ENCODE data around the gene MUCL3. TPM values are rescaled to one million over a fixed set of nuclear protein-coding genes. Genes with fewer than 3 reads are reported as not detected.

Gene MUCL3
- total RNA-seq, 1 experiment from 2014 or later = 0.15 TPM

DNA sequence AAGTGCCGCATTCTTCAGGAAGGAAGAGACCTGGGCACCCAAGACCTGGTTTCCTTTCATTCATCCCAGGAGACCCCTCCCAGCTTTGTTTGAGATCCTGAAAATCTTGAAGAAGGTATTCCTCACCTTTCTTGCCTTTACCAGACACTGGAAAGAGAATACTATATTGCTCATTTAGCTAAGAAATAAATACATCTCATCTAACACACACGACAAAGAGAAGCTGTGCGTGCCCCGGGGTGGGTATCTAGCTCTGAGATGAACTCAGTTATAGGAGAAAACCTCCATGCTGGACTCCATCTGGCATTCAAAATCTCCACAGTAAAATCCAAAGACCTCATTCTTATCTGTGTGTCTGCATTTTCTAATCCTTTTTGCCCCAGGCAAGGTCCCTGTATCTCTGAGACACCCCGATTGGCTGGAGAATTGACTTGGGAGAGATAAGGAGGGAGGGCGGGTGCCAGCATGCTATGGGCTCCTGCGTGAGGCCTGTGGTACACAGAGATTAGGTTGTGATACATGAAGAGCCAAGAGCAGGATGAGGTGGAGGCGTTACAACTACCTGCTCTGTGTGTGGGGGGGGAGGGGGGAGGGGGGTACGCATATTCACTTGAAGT, 47.5 kb downstream of the MUCL3 start:
- RAD21 ChIA-PET (ENCODE audit: low non-redundant PET in 1 of 2, low total read pairs in 2 of 2, uncharacterized antibody in 2 of 2, unreplicated experiment in 2 of 2) = no interaction called here
- Histone ChIP-seq H3K9me2 (ENCODE audit: insufficient read depth) (no peaks in the 10 kb centered on the region), H3K4me1 (ENCODE audit: control insufficient read depth in 1 of 2, insufficient read depth in 2 of 2, low read length in 2 of 2) (no peaks in the 10 kb centered on the region), H2AFZ (ENCODE audit: low read depth, low read length, poor library complexity, severe bottlenecking) (no peak overlapping the region), H3K27me3 (ENCODE audit: insufficient read depth, low read length) (no peaks in the 10 kb centered on the region), H4K20me1 (ENCODE audit: insufficient read depth) (no peaks in the 10 kb centered on the region), H3K36me3 (ENCODE audit: control insufficient read depth in 1 of 2, insufficient read depth in 2 of 2, low read length in 2 of 2) (no peaks in the 10 kb centered on the region), H3K9me3 (ENCODE audit: control insufficient read depth in 1 of 2, insufficient read depth in 1 of 2, low read depth in 1 of 2, low read length in 2 of 2) (no peaks in the 10 kb centered on the region), H3K79me2 (ENCODE audit: insufficient read depth, low read length) (no peaks in the 10 kb centered on the region), H3K4me2 (ENCODE audit: low read length) (no peak overlapping the region), H3K9ac (ENCODE audit: low read length) (no peak overlapping the region), H3K27ac (ENCODE audit: low read depth, low read length) (no peak overlapping the region), H3K4me3 (replicated peaks in 1 of 2; ENCODE audit: low read depth in 1 of 2, low read length in 2 of 2) (no peak overlapping the region)
- no peak for DNase-seq (ENCODE audit: low read depth, low spot score)
- ATAC-seq = no peak
- POLR2A ChIA-PET = no interaction called here
- no TSS peak for BruUV-seq (replicated peaks)
- intact Hi-C loops (cut with micrococcal nuclease) = no loop called here
- TF ChIP-seq FOSL1 (IDR thresholded peaks at IDR 0.05; ENCODE audit: low read depth) = no peak
- TF ChIP-seq, protein P1, sequence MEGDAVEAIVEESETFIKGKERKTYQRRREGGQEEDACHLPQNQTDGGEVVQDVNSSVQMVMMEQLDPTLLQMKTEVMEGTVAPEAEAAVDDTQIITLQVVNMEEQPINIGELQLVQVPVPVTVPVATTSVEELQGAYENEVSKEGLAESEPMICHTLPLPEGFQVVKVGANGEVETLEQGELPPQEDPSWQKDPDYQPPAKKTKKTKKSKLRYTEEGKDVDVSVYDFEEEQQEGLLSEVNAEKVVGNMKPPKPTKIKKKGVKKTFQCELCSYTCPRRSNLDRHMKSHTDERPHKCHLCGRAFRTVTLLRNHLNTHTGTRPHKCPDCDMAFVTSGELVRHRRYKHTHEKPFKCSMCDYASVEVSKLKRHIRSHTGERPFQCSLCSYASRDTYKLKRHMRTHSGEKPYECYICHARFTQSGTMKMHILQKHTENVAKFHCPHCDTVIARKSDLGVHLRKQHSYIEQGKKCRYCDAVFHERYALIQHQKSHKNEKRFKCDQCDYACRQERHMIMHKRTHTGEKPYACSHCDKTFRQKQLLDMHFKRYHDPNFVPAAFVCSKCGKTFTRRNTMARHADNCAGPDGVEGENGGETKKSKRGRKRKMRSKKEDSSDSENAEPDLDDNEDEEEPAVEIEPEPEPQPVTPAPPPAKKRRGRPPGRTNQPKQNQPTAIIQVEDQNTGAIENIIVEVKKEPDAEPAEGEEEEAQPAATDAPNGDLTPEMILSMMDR (IDR thresholded peaks at IDR 0.05 in 2 of 3, conservative IDR thresholded peaks at IDR 0.05 in 1 of 3; ENCODE audit: borderline replicate concordance in 1 of 3, insufficient read depth in 1 of 3, low read depth in 2 of 3, low read length in 2 of 3) = no peak
- TF ChIP-seq CEBPB (IDR thresholded peaks at IDR 0.05; ENCODE audit: low read depth) = no peak
- TF ChIP-seq YY1 (IDR thresholded peaks at IDR 0.05; ENCODE audit: extremely low read depth, insufficient replicate concordance, low read depth, low read length) = no peak
- TF ChIP-seq SRF (IDR thresholded peaks at IDR 0.05; ENCODE audit: low read depth) = no peak
- TF ChIP-seq CBX3 (IDR thresholded peaks at IDR 0.05; ENCODE audit: low read depth) = no peak
- no peak for TF ChIP-seq ATF3 (IDR thresholded peaks at IDR 0.05)
- no peak for TF ChIP-seq TCF7L2 (IDR thresholded peaks at IDR 0.05; ENCODE audit: borderline replicate concordance, extremely low read depth, insufficient read depth, insufficient read length)
- TF ChIP-seq POLR2AphosphoS5 (IDR thresholded peaks at IDR 0.05; ENCODE audit: low read depth, low read length) = no peak
- TF ChIP-seq, protein P2, sequence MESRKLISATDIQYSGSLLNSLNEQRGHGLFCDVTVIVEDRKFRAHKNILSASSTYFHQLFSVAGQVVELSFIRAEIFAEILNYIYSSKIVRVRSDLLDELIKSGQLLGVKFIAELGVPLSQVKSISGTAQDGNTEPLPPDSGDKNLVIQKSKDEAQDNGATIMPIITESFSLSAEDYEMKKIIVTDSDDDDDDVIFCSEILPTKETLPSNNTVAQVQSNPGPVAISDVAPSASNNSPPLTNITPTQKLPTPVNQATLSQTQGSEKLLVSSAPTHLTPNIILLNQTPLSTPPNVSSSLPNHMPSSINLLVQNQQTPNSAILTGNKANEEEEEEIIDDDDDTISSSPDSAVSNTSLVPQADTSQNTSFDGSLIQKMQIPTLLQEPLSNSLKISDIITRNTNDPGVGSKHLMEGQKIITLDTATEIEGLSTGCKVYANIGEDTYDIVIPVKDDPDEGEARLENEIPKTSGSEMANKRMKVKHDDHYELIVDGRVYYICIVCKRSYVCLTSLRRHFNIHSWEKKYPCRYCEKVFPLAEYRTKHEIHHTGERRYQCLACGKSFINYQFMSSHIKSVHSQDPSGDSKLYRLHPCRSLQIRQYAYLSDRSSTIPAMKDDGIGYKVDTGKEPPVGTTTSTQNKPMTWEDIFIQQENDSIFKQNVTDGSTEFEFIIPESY (IDR thresholded peaks at IDR 0.05; ENCODE audit: extremely low read depth, insufficient replicate concordance, low read length) = no peak
- TF ChIP-seq SIN3A (IDR thresholded peaks at IDR 0.05; ENCODE audit: low read depth) = no peak
- TF ChIP-seq, protein P3, sequence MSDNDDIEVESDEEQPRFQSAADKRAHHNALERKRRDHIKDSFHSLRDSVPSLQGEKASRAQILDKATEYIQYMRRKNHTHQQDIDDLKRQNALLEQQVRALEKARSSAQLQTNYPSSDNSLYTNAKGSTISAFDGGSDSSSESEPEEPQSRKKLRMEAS (IDR thresholded peaks at IDR 0.05) = no peak
- CTCF ChIA-PET = no interaction called here
